Fibroblast of lung (primary cell): ENCODE measurements around the gene PIK3CB. TPM values are rescaled to one million over a fixed set of nuclear protein-coding genes. Genes with fewer than 3 reads are reported as not detected.
"Not testable (repeated sequence)": the region's sequence is repeated elsewhere in the genome, so short reads cannot be mapped to it uniquely, and the experiment has no call there.

Source experiments
- DNase-seq, 2 donors: peaks; one replicate each; pipeline versions ENCODE4 v3.0.0 to v3.0.0-alpha.2; 2010; ENCODE audit warnings: low read depth in 2 of 2
- H2AFZ ChIP-seq: 2 replicates; pipeline ENCODE4 v1.5.1; 2012; ENCODE audit warnings: low read length, control low read depth, inconsistent platforms
- H3K27ac ChIP-seq: 2 replicates; pipeline ENCODE4 v1.5.1; 2011; ENCODE audit warnings: low read length, control low read depth; ENCODE audit not compliant: insufficient read depth
- H3K27me3 ChIP-seq: 2 replicates; pipeline ENCODE4 v1.5.1; 2011; ENCODE audit warnings: mild to moderate bottlenecking, low read length; ENCODE audit not compliant: control insufficient read depth, insufficient read depth
- H3K36me3 ChIP-seq: 2 replicates; pipeline ENCODE4 v1.5.1; 2011; ENCODE audit warnings: low read length; ENCODE audit not compliant: control insufficient read depth, insufficient read depth
- H3K4me1 ChIP-seq: 2 replicates; pipeline ENCODE4 v1.5.1; 2011; ENCODE audit warnings: low read length; ENCODE audit not compliant: control insufficient read depth, insufficient read depth; ENCODE audit errors: extremely low read depth
- H3K4me2 ChIP-seq: 2 replicates; pipeline ENCODE4 v1.5.1; 2011; ENCODE audit warnings: low read length, control low read depth; ENCODE audit not compliant: insufficient read depth; ENCODE audit errors: extremely low read depth
- H3K4me3 ChIP-seq, 4 experiments: fragments of 200-600 bp in 1 of 4; sonication (generic) in 1 of 4; replicated peaks in 1 of 4; 2 replicates each; pipeline ENCODE4 v1.5.1; 2011 to 2016; ENCODE audit warnings: low read length in 4 of 4, low read depth in 3 of 4, mild to moderate bottlenecking in 3 of 4, control low read depth in 2 of 4, inconsistent platforms in 1 of 4, mixed read lengths in 1 of 4; ENCODE audit not compliant: insufficient read depth in 1 of 4; ENCODE audit errors: control extremely low read depth in 1 of 4
- H3K79me2 ChIP-seq: 2 replicates; pipeline ENCODE4 v1.5.1; 2012; ENCODE audit warnings: mild to moderate bottlenecking, low read length, inconsistent platforms; ENCODE audit not compliant: control insufficient read depth, insufficient read depth
- H3K9ac ChIP-seq: 2 replicates; pipeline ENCODE4 v1.5.1; 2011; ENCODE audit warnings: mild to moderate bottlenecking, low read length, control low read depth; ENCODE audit not compliant: insufficient read depth
- H3K9me3 ChIP-seq: 2 replicates; pipeline ENCODE4 v1.5.1; 2012; ENCODE audit warnings: low read depth, low read length; ENCODE audit not compliant: control insufficient read depth, insufficient read depth
- H4K20me1 ChIP-seq: 2 replicates; pipeline ENCODE4 v1.5.1; 2011; ENCODE audit warnings: low read length; ENCODE audit not compliant: control insufficient read depth, insufficient read depth; ENCODE audit errors: extremely low read depth
- CTCF ChIP-seq, 2 donors: IDR thresholded peaks in 1 of 2; conservative IDR thresholded peaks in 1 of 2; 1 replicate in 1 of 2; 2 replicates in 1 of 2; pipeline ENCODE4 v1.5.1; 2011 to 2012; ENCODE audit warnings: low read length in 2 of 2, control low read depth in 1 of 2, inconsistent platforms in 1 of 2, low read depth in 1 of 2, mild to moderate bottlenecking in 1 of 2
- EZH2 ChIP-seq: IDR thresholded peaks from 2 replicates; pipeline ENCODE4 v1.5.1; 2012; ENCODE audit warnings: low read length, control low read depth, mild to moderate bottlenecking; ENCODE audit errors: missing control alignments
- polyA plus RNA-seq, 2 donors: library from polyadenylated mRNA; depleted of rRNA in 1 of 2; stranded (reverse) in 1 of 2; unstranded in 1 of 2; fragments of >200 nt; gene quantifications; 2 replicates each; pipeline ENCODE4 v1.2.1, GENCODE V29; 2011 to 2012; ENCODE audit warnings: missing spikeins in 1 of 2
- total RNA-seq: library from RNA; depleted of rRNA; stranded (reverse); fragments of >200 nt; gene quantifications from 2 replicates; pipeline ENCODE4 v1.2.1, GENCODE V29; 2014

The PIK3CB gene
- total and polyA plus RNA-seq, 2 donors (not counting 1 experiment from before 2014, with no cell fraction given): 12.4 to 17.0 TPM

GRCh38 chr3:138849222-138849940 is 14.7 kb upstream of the PIK3CB start:
- Histone ChIP-seq H4K20me1 (no peaks in the 10 kb centered on the region), H3K79me2 (no peaks in the 10 kb centered on the region), H3K4me2 (no peak overlapping the region), H3K27me3 (no peaks in the 10 kb centered on the region), H3K4me1 (no peaks in the 10 kb centered on the region), H3K4me3 (no peak overlapping the region), H3K9me3 (no peaks in the 10 kb centered on the region), H3K36me3 (no peaks in the 10 kb centered on the region), H2AFZ (no peak overlapping the region), H3K9ac (no peak overlapping the region), H3K27ac (no peak overlapping the region)
- DNase-seq: no peak
- TF ChIP-seq EZH2: no peak
- TF ChIP-seq CTCF (conservative IDR thresholded peaks at IDR 0.05 in 1 of 2, IDR thresholded peaks at IDR 0.05 in 1 of 2; ENCODE audit: low read depth in 1 of 2, low read length in 2 of 2): no peak

- H3K4me3 ChIP-seq: no peak overlapping the region
- H4K20me1 ChIP-seq: no peaks in the 10 kb centered on the region
- no peaks in the 10 kb centered on the region for H3K79me2 ChIP-seq
- no peaks in the 10 kb centered on the region for H3K4me1 ChIP-seq
- H3K9me3 ChIP-seq: no peaks in the 10 kb centered on the region
- no peak overlapping the region for H3K27ac ChIP-seq
- no peaks in the 10 kb centered on the region for H3K36me3 ChIP-seq
- H3K9ac ChIP-seq: no peak overlapping the region
- TF ChIP-seq EZH2: no peak
- TF ChIP-seq CTCF (conservative IDR thresholded peaks at IDR 0.05 in 1 of 2, IDR thresholded peaks at IDR 0.05 in 1 of 2; ENCODE audit: low read depth in 1 of 2, low read length in 2 of 2): no peak
- no peak for DNase-seq
- H3K4me2 ChIP-seq: no peak overlapping the region
- H2AFZ ChIP-seq: no peak overlapping the region
- no peaks in the 10 kb centered on the region for H3K27me3 ChIP-seq
These were observed 14.0 kb upstream of the PIK3CB start for GRCh38 chr3:138848696-138849095.

- H3K4me1 ChIP-seq, H3K27ac ChIP-seq, DNase-seq, H4K20me1 ChIP-seq, H3K4me2 ChIP-seq, H3K9me3 ChIP-seq, H2AFZ ChIP-seq, H3K79me2 ChIP-seq, H3K36me3 ChIP-seq, H3K27me3 ChIP-seq, H3K4me3 ChIP-seq, H3K9ac ChIP-seq: not testable (repeated sequence)
These were observed 12.1 kb upstream of the PIK3CB start for GRCh38 chr3:138846824-138847223.
